Measurements from ENCODE around the gene TLE1.
A peak's percentile ranks its signal among the peaks of the same experiment; 100 is the strongest.

The TLE1 gene

DNA sequence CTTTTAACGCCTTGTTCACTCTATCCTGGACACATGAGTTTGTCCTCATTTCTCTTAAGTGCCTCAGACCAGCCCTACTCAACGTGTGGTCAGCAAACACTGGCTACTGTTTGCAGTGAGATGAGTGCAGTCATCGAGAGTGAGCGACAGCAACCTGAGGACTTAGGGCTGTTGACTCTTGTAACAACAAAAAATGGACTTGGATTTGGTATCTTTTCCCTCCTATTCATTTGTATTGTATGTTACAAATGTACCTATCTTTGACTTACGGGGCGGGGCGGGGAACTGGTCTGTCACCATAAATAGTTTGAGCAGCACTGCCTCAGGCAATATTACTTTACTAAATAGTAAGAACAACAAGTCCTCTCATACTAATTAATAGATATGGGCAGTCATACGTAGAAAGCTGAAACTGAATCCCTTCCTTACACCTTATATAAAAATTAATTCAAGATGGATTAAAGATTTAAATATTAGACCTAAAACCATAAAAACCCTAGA is 84.1 kb downstream of the TLE1 start:
- DNase-seq (ENCODE audit: low read depth): no peak
- TF ChIP-seq, protein P1, sequence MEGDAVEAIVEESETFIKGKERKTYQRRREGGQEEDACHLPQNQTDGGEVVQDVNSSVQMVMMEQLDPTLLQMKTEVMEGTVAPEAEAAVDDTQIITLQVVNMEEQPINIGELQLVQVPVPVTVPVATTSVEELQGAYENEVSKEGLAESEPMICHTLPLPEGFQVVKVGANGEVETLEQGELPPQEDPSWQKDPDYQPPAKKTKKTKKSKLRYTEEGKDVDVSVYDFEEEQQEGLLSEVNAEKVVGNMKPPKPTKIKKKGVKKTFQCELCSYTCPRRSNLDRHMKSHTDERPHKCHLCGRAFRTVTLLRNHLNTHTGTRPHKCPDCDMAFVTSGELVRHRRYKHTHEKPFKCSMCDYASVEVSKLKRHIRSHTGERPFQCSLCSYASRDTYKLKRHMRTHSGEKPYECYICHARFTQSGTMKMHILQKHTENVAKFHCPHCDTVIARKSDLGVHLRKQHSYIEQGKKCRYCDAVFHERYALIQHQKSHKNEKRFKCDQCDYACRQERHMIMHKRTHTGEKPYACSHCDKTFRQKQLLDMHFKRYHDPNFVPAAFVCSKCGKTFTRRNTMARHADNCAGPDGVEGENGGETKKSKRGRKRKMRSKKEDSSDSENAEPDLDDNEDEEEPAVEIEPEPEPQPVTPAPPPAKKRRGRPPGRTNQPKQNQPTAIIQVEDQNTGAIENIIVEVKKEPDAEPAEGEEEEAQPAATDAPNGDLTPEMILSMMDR (IDR thresholded peaks at IDR 0.05; ENCODE audit: low read length, missing control alignments): no peak
- no peak overlapping the region for H3K4me3 ChIP-seq (replicated peaks; ENCODE audit: low read depth, low read length)

DNA sequence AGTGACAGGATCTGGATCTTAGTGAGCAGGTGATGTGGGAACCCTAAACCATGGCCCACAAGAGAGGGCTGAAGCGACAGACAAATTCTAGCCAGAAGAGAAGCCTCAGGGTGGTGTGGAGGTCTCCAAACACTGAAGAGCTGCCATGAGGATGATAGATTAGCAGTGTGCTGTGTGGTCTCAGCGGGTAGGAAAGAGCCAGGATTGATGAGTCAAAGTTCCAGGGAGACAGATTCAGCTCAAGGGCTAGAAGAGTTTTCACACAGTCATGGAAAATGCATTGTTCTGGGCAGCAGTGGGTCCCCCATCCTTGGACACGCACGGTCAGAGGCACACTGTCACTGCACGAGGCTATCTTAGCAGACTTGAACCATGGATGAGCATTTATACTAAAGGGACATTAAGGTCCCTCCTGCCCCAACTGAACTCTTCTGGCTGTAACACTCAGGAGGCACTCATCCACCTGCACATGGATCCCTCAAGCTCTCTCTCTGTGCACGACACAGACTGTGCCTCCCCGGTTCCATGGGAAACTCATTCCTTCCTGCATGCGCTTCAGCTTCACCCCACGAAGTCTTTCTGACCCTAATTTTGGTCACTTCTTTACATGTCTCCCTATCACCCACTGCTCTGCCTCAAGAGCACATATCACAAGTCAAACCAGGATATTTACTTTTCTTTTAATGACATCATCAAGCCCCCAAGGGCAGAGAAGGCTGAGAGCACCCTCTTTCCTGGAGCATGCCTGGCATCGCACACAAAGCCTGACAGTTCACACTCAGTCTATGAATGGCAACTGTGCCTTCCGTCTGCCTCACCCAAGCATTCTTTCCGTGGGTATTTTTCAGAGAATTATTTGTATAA is 84.8 kb downstream of the TLE1 start:
- TF ChIP-seq, protein P1 (IDR thresholded peaks at IDR 0.05; ENCODE audit: low read length, missing control alignments): no peak
- H3K4me3 ChIP-seq (replicated peaks; ENCODE audit: low read depth, low read length): no peak overlapping the region
- DNase-seq (ENCODE audit: low read depth): no peak

DNA sequence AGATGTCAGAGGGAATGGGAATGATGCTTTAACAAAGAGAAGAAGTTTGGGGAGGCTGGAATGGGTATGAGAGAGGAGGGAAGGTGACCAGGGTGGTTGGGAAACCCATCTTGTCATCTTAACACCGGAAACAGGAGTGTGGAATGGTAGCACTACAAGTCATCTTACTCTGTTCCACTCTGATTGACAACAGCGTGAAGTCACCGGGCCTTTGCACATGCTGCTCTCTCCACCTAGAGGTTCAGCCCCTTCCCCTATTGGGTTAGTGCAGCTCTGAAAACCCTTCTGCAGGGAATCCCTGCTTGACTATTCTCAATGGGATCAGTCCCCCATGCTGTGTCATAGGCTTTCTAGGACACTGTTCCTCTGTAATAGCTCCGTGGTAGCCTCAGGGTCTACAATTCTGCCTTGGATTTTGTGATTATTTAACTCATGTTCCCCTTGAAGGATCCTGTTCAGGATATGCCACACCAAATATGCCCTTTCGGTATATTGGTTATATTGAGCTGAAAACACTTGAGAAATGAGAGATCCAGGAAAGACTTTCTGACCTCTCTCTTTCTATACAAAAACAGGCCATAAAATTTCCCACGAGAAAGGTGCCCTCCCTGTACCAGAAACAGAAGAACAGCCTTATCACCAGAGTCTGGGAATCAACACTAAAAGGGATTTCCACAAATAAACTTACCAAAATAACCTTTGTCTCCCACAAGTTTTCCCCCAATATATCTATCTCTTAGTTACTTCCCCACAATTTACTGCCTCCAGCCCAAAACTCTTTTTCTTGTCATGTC is 86.3 kb downstream of the TLE1 start:
- TF ChIP-seq, protein P1 (IDR thresholded peaks at IDR 0.05; ENCODE audit: low read length, missing control alignments): no peak
- no peak for DNase-seq (ENCODE audit: low read depth)
- no peak overlapping the region for H3K4me3 ChIP-seq (replicated peaks; ENCODE audit: low read depth, low read length)

DNA sequence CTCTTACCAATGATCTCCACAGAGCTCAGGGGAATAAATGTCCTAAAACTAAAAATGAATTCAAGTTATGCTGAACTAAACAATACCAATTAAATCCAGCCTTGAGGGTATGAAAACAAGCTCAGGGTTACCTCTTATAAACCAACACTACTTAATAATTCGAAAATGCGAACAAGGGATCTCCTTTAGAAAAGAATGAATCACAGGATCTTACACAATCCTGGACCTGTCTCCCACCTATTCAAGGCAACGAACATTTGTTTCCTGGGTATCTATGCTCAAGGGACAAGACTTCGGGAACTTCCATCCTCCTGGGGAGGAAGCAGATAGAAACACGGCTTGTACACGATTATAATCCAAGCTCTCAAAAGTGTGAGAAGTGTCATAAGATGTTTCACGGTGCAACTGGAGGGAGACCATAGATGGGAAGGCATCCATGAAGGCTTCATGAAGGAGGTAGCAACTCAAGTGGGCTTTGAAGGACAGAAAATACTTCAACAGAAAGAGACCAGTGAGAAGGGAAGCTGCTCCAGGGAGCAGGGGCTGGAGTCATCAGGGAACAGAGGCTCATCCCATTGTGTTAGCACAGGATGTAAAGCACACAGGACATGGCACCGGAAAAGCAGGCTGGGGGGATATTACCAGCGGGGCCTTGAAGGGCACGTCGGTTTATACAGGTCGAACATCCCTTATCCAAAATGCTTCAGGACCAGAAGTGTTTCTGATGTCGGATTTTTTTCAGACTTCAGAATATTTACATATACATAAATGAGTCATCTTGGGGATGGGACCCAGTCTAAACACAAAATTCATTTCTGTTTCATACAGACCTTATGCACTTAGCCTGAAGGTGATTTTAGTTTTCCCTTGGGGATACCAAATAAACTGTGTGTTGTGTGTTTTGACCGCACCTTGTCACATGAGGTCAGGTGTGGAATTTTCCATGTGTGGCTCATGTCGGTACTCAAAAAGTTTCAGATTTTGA is 87.4 kb downstream of the TLE1 start:
- no peak overlapping the region for H3K4me3 ChIP-seq (replicated peaks; ENCODE audit: low read depth, low read length)
- TF ChIP-seq, protein P1 (IDR thresholded peaks at IDR 0.05; ENCODE audit: low read length, missing control alignments): no peak
- DNase-seq (ENCODE audit: low read depth): peak; percentile 63

DNA sequence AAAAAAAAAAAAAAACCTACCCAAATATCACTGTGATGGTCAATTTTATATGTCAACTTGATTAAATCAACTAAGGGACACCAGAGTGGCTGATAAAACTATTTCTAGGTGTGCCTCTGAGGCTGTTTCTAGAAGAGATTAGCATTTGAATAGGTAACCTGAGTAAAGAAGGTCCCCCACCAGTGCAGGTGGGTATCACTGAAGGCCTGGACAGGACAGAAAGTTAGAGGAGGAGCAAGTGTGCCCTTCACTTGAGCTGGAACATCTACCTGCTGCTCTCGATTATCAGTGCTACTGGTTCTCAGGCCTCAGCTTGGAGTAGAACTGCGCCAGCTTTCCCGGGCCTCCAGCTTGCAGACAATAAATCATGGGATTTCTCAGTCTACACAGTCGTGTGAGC is 88.7 kb downstream of the TLE1 start:
- TF ChIP-seq, protein P1 (IDR thresholded peaks at IDR 0.05; ENCODE audit: low read length, missing control alignments): no peak
- no peak for DNase-seq (ENCODE audit: low read depth)
- no peak overlapping the region for H3K4me3 ChIP-seq (replicated peaks; ENCODE audit: low read depth, low read length)

DNA sequence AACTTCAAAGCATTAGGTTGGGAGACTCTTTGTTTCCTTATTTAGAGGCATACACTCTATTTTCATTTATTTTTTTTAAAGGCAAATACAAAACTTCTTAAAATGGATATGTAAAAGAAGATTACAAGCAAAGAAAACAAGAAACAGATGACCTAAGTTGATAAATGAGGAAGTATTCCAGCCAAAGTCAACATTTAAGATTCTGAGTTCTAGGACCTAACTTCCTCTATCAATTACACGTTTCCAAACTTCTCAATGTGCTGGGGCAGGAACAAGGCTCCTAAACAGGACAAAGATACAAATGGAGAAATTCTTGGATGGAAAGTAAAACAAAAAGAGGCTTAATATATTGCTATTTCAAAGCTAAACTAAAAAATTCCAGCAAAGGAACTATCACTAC is 89.5 kb downstream of the TLE1 start:
- TF ChIP-seq, protein P1 (IDR thresholded peaks at IDR 0.05; ENCODE audit: low read length, missing control alignments): no peak
- DNase-seq (ENCODE audit: low read depth): no peak
- H3K4me3 ChIP-seq (replicated peaks; ENCODE audit: low read depth, low read length): no peak overlapping the region
